Astrocyte (in vitro differentiated cells and primary cell): ENCODE results near the gene TIRAP. TPM values are rescaled to one million over a fixed set of nuclear protein-coding genes. Genes with fewer than 3 reads are reported as not detected.

Experiments
- DNase-seq: peaks from one replicate; pipeline ENCODE4 v3.0.0-alpha.2; 2010; ENCODE audit warnings: low read depth
- FAIRE-seq: peaks from 2 replicates; lab custom pipeline; 2011; peaks lifted over from hg19 to GRCh38; lab: Jason Lieb, UNC
- H2AFZ ChIP-seq: 2 replicates; pipeline ENCODE4 v1.6.0; 2012; ENCODE audit warnings: low read depth, low read length, inconsistent platforms
- H3K27ac ChIP-seq: 2 replicates; pipeline ENCODE4 v1.5.1; 2011; ENCODE audit warnings: low read depth, low read length, inconsistent platforms
- H3K27me3 ChIP-seq: 2 replicates; pipeline ENCODE4 v1.6.0; 2011; ENCODE audit warnings: low read length, inconsistent platforms; ENCODE audit not compliant: insufficient read depth
- H3K36me3 ChIP-seq: 2 replicates; pipeline ENCODE4 v1.5.1; 2011; ENCODE audit warnings: low read length, inconsistent platforms; ENCODE audit not compliant: insufficient read depth
- H3K4me1 ChIP-seq: 2 replicates; pipeline ENCODE4 v1.5.1; 2011; ENCODE audit warnings: low read length, inconsistent platforms; ENCODE audit not compliant: insufficient read depth
- H3K4me2 ChIP-seq: 2 replicates; pipeline ENCODE4 v1.6.0; 2012; ENCODE audit warnings: low read length, inconsistent platforms
- H3K4me3 ChIP-seq: 2 replicates; pipeline ENCODE4 v1.5.1; 2011; ENCODE audit warnings: low read depth, mild to moderate bottlenecking, low read length, inconsistent platforms; ENCODE audit not compliant: insufficient read depth
- H3K79me2 ChIP-seq: 2 replicates; pipeline ENCODE4 v1.6.0; 2012; ENCODE audit warnings: mild to moderate bottlenecking, low read length, inconsistent platforms; ENCODE audit not compliant: insufficient read depth
- H3K9ac ChIP-seq: 2 replicates; pipeline ENCODE4 v1.6.0; 2012; ENCODE audit warnings: mild to moderate bottlenecking, low read length, inconsistent platforms
- H3K9me3 ChIP-seq: 2 replicates; pipeline ENCODE4 v1.5.1; 2012; ENCODE audit warnings: low read depth, mild to moderate bottlenecking, low read length, inconsistent platforms; ENCODE audit not compliant: insufficient read depth
- H4K20me1 ChIP-seq: 2 replicates; pipeline ENCODE4 v1.6.0; 2012; ENCODE audit warnings: low read length, inconsistent platforms; ENCODE audit not compliant: insufficient read depth
- H3K27ac Mint-ChIP-seq: one replicate; pipeline ENCODE4 v1.8.0; 2021; ENCODE audit warnings: mild to moderate bottlenecking, mixed read lengths; ENCODE audit not compliant: unreplicated experiment
- H3K27me3 Mint-ChIP-seq: one replicate; pipeline ENCODE4 v1.8.0; 2021; ENCODE audit warnings: low read depth, mixed read lengths; ENCODE audit not compliant: unreplicated experiment
- H3K36me3 Mint-ChIP-seq: one replicate; pipeline ENCODE4 v1.8.0; 2021; ENCODE audit warnings: low read depth, mixed read lengths; ENCODE audit not compliant: unreplicated experiment
- H3K4me1 Mint-ChIP-seq: one replicate; pipeline ENCODE4 v1.8.0; 2021; ENCODE audit warnings: low read depth, mixed read lengths; ENCODE audit not compliant: unreplicated experiment
- H3K4me3 Mint-ChIP-seq: one replicate; pipeline ENCODE4 v1.8.0; 2021; ENCODE audit warnings: mild to moderate bottlenecking, moderate library complexity, mixed read lengths; ENCODE audit not compliant: unreplicated experiment
- H3K9me3 Mint-ChIP-seq: one replicate; pipeline ENCODE4 v1.8.0; 2021; ENCODE audit warnings: mild to moderate bottlenecking, mixed read lengths; ENCODE audit not compliant: unreplicated experiment
- EZH2 ChIP-seq: IDR thresholded peaks from 2 replicates; pipeline ENCODE4 v1.6.1; 2012; ENCODE audit warnings: mild to moderate bottlenecking, low read length, inconsistent platforms; ENCODE audit not compliant: insufficient read depth
- total RNA-seq: library from RNA; stranded (reverse); gene quantifications from 2 replicates; pipeline ENCODE4 v1.2.1, GENCODE V29; 2021
- TF ChIP-seq, protein P1 (sequence below): IDR thresholded peaks from 2 replicates; pipeline ENCODE4 v1.5.1; 2011; ENCODE audit warnings: low read depth, mild to moderate bottlenecking, inconsistent platforms, low read length, moderate library complexity; ENCODE audit not compliant: insufficient read depth

Gene TIRAP
- total RNA-seq, 1 donor from 2014 or later = 6.6 TPM

DNA sequence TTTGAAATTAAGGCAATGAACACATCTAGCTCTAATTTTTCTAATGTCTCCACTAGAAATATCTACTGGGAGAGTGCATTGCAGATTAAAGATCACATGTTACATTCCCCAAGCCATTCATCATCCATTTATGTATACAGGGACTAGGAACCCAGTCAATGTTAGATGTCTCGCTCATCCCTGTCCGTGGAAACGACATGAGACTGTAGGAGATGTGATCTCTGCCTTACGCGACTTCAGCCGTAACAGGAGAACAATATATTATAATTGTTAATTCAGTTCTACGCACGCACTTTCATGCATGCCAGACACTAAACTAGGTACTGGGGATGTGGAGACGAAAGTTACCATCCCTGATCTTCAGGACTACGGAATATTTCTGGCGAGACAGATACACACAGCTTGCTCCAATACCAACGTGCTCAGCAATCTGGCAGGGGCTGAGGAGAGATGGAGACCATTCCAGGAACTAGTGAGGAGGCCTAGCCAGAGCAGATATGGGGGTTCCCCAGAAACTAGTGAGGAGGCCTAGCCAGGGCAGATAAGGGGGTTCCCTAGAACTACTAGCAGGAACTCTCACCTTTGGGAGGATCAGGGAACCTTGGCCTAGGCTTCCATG is 21.7 kb downstream of the TIRAP start:
- H3K79me2 ChIP-seq = peaks cover 8% of the 10 kb centered on the region
- TF ChIP-seq, protein P1, sequence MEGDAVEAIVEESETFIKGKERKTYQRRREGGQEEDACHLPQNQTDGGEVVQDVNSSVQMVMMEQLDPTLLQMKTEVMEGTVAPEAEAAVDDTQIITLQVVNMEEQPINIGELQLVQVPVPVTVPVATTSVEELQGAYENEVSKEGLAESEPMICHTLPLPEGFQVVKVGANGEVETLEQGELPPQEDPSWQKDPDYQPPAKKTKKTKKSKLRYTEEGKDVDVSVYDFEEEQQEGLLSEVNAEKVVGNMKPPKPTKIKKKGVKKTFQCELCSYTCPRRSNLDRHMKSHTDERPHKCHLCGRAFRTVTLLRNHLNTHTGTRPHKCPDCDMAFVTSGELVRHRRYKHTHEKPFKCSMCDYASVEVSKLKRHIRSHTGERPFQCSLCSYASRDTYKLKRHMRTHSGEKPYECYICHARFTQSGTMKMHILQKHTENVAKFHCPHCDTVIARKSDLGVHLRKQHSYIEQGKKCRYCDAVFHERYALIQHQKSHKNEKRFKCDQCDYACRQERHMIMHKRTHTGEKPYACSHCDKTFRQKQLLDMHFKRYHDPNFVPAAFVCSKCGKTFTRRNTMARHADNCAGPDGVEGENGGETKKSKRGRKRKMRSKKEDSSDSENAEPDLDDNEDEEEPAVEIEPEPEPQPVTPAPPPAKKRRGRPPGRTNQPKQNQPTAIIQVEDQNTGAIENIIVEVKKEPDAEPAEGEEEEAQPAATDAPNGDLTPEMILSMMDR = no peak
- no peak for TF ChIP-seq EZH2
- H3K27me3 ChIP-seq = no peaks in the 10 kb centered on the region
- peak overlapping the region; percentile 85 for H3K4me2 ChIP-seq
- Mint-ChIP-seq H3K27me3 (no peaks in the 10 kb centered on the region), H3K27ac (peak overlapping the region; percentile 54), H3K4me1 (peaks cover 7% of the 10 kb centered on the region), H3K36me3 (no peaks in the 10 kb centered on the region), H3K9me3 (no peaks in the 10 kb centered on the region), H3K4me3 (peak overlapping the region; percentile 89)
- H3K9me3 ChIP-seq = no peaks in the 10 kb centered on the region
- H3K4me1 ChIP-seq = peaks cover 10% of the 10 kb centered on the region
- H3K4me3 ChIP-seq = peak overlapping the region; percentile 92
- peaks cover 3% of the 10 kb centered on the region for H3K36me3 ChIP-seq
- peak overlapping the region; percentile 99 for H2AFZ ChIP-seq
- no peak for DNase-seq
- H3K27ac ChIP-seq = peak overlapping the region; percentile 82
- H4K20me1 ChIP-seq = no peaks in the 10 kb centered on the region
- no peak for FAIRE-seq
- peak overlapping the region; percentile 85 for H3K9ac ChIP-seq

DNA sequence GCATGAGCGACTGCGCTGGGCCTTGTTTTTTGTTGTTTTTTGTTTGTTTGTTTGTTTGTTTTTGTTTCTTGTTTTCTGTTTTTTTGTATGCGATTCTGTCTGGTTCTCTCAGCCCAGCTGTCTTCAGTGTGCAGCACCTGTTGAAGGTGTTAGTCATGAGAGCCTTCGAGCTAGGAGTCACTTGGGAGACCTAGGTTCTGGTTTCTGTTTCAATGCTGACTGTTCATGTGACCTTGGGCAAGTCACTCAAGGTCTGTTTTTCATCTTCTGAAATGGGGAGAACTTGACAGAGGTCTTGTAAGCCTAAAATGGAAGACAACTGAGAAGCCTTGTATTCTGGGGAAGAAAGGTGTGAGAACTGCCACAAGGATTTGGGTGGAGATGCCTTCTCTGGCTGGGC is 22.8 kb downstream of the TIRAP start:
- H3K27ac Mint-ChIP-seq = no peak overlapping the region
- H3K9me3 ChIP-seq = no peaks in the 10 kb centered on the region
- H3K4me3 Mint-ChIP-seq = no peak overlapping the region
- H3K27ac ChIP-seq = no peak overlapping the region
- peaks cover 10% of the 10 kb centered on the region for H3K4me1 ChIP-seq
- no peak for TF ChIP-seq EZH2
- TF ChIP-seq, protein P1 = no peak
- peaks cover 9% of the 10 kb centered on the region for H3K4me1 Mint-ChIP-seq
- peaks cover 8% of the 10 kb centered on the region for H3K79me2 ChIP-seq
- no peaks in the 10 kb centered on the region for H4K20me1 ChIP-seq
- no peak overlapping the region for H3K4me2 ChIP-seq
- no peaks in the 10 kb centered on the region for H3K9me3 Mint-ChIP-seq
- peaks cover 3% of the 10 kb centered on the region for H3K36me3 ChIP-seq
- DNase-seq (no peak), FAIRE-seq (no peak)
- H3K9ac ChIP-seq = no peak overlapping the region
- no peak overlapping the region for H2AFZ ChIP-seq
- no peak overlapping the region for H3K4me3 ChIP-seq
- no peaks in the 10 kb centered on the region for H3K36me3 Mint-ChIP-seq
- H3K27me3 Mint-ChIP-seq = no peaks in the 10 kb centered on the region
- H3K27me3 ChIP-seq = no peaks in the 10 kb centered on the region

DNA sequence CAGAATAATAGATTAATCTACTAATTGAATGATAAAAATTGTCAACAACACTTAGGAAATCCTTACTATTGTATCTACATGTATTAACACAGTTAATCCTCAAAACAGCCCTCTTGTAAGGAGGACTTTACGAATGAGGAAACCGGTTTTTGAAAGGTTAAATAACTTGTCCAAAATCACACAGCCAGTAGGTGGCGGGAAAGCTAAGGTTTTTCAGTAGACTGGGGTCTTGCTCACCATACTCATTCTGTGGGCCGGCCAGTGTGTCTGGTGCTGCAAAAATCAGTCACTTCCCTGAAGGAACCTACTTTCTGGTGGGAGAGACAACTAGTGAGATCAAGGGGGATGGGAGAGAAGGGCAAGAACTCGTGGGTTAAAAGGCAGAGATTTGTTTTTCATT is 24.8 kb downstream of the TIRAP start:
- Histone ChIP-seq H3K27ac (no peak overlapping the region), H2AFZ (no peak overlapping the region), H4K20me1 (no peaks in the 10 kb centered on the region), H3K9ac (no peak overlapping the region), H3K4me1 (peaks cover 10% of the 10 kb centered on the region), H3K4me2 (no peak overlapping the region), H3K9me3 (no peaks in the 10 kb centered on the region), H3K36me3 (peaks cover under 1% of the 10 kb centered on the region), H3K4me3 (no peak overlapping the region), H3K27me3 (no peaks in the 10 kb centered on the region), H3K79me2 (peaks cover 8% of the 10 kb centered on the region)
- FAIRE-seq = no peak
- H3K4me1 Mint-ChIP-seq = peaks cover 19% of the 10 kb centered on the region
- DNase-seq = peak; percentile 31
- H3K27me3 Mint-ChIP-seq = no peaks in the 10 kb centered on the region
- TF ChIP-seq, protein P1 = peak; percentile 51
- TF ChIP-seq EZH2 = no peak
- H3K36me3 Mint-ChIP-seq = peaks cover 5% of the 10 kb centered on the region
- H3K27ac Mint-ChIP-seq = no peak overlapping the region
- H3K9me3 Mint-ChIP-seq = no peaks in the 10 kb centered on the region
- H3K4me3 Mint-ChIP-seq = no peak overlapping the region
